GM12874 (cell line): ENCODE results near the gene SLC35G4.

Experiments used
- TF ChIP-seq, protein P1 (sequence below): IDR thresholded peaks from 2 replicates; pipeline ENCODE4 v1.5.1; 2011; ENCODE audit warnings: low read depth, mild to moderate bottlenecking, control low read depth, low read length, moderate library complexity; ENCODE audit not compliant: insufficient read depth

Gene SLC35G4

DNA sequence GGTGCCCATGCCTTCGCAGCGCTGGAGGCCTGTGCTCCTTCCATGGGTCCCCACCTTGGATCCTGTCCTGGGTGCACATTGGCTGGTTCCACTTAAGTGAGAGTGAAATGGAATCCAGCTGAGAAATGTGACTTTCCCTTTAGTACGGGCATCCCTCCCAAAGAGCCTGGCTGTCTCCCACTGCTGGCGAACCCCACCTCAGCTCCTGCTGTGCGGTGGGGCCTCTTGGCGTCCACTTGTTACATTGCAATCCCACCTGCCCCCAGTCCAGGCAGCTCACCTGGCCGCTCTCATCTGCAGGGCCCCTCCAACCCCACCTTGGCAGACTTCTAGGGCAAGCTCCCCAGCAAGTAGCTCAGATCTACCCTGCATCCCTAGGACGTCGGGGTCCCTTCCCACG is 44.1 kb downstream of the SLC35G4 start:
- TF ChIP-seq, protein P1, sequence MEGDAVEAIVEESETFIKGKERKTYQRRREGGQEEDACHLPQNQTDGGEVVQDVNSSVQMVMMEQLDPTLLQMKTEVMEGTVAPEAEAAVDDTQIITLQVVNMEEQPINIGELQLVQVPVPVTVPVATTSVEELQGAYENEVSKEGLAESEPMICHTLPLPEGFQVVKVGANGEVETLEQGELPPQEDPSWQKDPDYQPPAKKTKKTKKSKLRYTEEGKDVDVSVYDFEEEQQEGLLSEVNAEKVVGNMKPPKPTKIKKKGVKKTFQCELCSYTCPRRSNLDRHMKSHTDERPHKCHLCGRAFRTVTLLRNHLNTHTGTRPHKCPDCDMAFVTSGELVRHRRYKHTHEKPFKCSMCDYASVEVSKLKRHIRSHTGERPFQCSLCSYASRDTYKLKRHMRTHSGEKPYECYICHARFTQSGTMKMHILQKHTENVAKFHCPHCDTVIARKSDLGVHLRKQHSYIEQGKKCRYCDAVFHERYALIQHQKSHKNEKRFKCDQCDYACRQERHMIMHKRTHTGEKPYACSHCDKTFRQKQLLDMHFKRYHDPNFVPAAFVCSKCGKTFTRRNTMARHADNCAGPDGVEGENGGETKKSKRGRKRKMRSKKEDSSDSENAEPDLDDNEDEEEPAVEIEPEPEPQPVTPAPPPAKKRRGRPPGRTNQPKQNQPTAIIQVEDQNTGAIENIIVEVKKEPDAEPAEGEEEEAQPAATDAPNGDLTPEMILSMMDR: no peak

DNA sequence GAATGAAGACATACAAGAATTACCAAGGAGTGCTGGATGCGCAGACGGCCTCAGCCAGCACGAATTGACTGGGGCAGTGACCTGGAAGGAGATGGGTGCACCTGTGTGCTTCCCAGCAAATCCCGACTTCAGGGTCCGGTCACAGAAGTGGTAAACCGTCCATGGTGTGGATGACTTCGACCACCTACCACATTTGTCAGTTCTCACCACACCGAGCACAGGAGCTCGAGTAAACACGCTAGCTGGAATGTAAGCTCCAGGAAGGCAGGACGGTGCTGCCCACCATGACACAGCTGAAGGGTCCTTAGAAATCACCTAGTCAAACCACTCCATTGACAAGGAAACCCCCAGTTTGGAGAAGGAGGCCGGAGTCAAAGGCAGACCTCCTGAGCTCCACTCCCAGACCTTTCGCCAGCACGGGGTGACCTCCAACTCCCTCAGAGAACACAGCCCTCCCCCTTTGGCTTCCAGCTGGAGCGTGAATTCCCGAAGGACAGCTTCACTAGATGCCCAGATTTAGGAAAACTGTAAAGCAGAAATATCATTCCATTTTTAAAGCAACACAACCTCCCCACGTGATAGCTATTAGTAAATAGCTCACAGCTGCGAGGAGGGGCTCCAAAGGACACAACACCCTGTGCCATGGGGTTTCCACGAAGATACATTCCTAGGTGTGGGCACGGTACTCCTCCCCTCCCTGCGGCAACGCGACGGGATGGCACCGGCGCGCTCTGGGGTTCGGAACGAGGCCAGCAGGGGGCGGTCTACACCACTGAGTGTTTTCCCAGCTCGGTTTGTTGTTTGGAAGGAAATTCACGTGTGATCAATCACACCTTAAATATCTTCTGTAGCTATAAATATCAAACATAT is 45.6 kb downstream of the SLC35G4 start:
- TF ChIP-seq, protein P1: peak; percentile 73

DNA sequence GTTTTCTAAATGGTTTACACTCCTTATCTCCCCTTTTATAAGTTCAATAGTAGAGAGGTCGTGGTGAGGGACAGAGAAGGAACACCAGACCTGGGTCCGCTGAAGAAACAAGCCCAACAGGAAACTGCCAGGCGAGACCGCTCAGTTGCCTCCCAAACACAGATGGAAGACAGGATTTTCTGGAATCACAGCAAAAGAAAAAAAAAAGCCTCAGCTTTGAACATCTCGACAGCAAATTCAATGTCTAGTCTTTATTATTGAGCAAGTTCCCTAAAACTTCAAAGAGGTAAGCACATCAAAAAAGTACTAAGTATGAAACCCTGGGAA is 46.2 kb downstream of the SLC35G4 start:
- TF ChIP-seq, protein P1: no peak

DNA sequence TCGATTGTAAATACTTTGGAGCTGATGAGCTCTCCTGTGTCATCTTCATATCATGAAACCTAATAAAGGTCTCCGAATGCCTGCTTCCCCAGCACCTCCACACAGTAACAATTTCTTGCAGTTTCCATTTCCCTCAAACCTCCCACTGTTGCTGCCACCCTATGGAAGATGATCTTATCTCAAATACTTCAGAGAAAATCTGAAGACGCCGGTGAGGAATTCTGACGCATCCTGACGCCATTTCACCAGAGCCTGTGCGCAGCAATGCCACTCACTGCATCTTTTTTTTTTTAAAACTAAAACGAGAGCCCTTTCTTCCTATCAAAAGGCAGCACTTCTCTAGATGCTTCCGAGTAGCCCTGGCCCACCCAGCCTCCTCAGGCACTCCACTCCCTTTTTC is 47.8 kb downstream of the SLC35G4 start:
- TF ChIP-seq, protein P1: no peak

DNA sequence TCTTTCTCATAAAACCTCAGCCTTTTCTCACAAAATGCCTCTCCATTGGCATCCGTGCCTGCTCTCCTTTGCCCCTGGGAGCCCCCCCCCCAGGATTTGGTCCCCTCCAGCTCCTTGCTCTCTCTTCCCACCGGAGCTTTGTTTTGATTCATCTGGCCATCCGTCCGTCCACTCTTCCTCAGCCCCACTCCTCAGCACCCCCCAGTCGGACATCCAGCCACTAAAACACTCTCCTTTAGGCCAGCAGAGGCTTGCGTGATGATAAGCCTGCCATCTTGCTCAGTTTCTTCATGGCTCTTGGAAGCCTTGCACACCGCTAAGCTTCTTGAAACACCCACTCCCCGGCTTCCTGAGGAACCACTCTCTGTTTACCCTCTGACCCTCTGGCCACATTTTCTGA is 48.2 kb downstream of the SLC35G4 start:
- TF ChIP-seq, protein P1: no peak

DNA sequence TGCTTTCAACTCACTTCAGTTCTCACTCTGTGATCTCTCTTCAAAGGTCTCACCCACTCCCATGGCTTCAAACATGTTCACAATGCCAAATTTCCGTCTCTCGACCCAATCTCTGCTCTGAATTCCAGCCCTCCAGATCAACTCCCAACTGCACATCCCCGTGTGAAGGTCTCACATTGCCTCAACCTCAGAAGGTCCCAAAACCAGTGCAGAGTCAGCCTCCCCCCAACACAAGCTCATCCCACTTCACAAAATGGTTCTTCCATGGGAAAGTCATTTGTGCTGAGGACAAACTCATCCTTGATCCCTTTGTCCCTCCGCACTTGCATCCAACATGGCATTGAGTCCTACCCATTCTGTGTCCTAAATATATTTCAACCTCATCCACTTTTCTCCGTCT is 48.6 kb downstream of the SLC35G4 start:
- TF ChIP-seq, protein P1: no peak

DNA sequence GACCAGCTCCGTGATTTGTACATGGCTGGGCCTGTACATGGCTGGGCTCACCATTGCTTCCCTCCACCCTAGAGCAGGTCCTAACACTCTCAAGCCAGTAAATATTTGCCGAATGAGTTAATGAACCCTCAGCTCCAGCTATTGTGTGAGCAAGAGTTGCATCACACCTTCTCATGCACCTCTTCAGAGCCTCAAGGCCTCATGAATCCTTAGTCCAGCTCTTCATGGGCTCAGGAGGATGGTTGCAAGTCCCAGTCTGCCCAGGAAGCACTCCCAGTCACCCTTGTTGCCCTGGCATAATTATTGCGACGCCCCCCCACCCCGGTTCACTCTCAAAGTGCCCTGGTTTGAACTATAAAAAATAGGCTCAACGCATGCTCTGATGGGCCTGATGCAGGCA is 49.6 kb downstream of the SLC35G4 start:
- TF ChIP-seq, protein P1: no peak
